Measurements from ENCODE around the gene ACBD4.
A peak's percentile ranks its signal among the peaks of the same experiment; 100 is the strongest.

ACBD4 gene

GRCh38 chr17:45135192-45135977 lies at the start of gene ACBD4:
ACBD4 (plus strand) TSS chr17:45135687; CDS start chr17:45136145, 458 bp downstream.
- H3K27me3 Mint-ChIP-seq = peaks cover 12% of the 10 kb centered on the region
- peak; percentile 93 for ATAC-seq
- H3K4me1 Mint-ChIP-seq = peaks cover 13% of the 10 kb centered on the region
- H3K9me3 Mint-ChIP-seq = no peaks in the 10 kb centered on the region
- H3K4me3 Mint-ChIP-seq = peak within 1 kb of the TSS; percentile 93
- H3K36me3 Mint-ChIP-seq = no peaks in the 10 kb centered on the region
- peak within 1 kb of the TSS; percentile 73 for H3K27ac Mint-ChIP-seq

GRCh38 chr17:45086391-45086790 lies 49.1 kb upstream of the ACBD4 start:
- peaks cover 49% of the 10 kb centered on the region for H3K36me3 Mint-ChIP-seq
- no peaks in the 10 kb centered on the region for H3K27me3 Mint-ChIP-seq
- no peak overlapping the region for H3K27ac Mint-ChIP-seq
- H3K9me3 Mint-ChIP-seq = no peaks in the 10 kb centered on the region
- H3K4me3 Mint-ChIP-seq = no peak overlapping the region
- no peaks in the 10 kb centered on the region for H3K4me1 Mint-ChIP-seq
- no peak for ATAC-seq

GRCh38 chr17:45086865-45087503 lies 48.5 kb upstream of the ACBD4 start:
- Mint-ChIP-seq H3K4me1 (no peaks in the 10 kb centered on the region), H3K4me3 (no peak overlapping the region), H3K9me3 (no peaks in the 10 kb centered on the region), H3K27ac (no peak overlapping the region), H3K36me3 (peaks cover 49% of the 10 kb centered on the region), H3K27me3 (no peaks in the 10 kb centered on the region)
- no peak for ATAC-seq

- H3K27me3 Mint-ChIP-seq = no peaks in the 10 kb centered on the region
- peaks cover 54% of the 10 kb centered on the region for H3K36me3 Mint-ChIP-seq
- H3K27ac Mint-ChIP-seq = no peak overlapping the region
- H3K4me1 Mint-ChIP-seq = no peaks in the 10 kb centered on the region
- no peaks in the 10 kb centered on the region for H3K9me3 Mint-ChIP-seq
- no peak overlapping the region for H3K4me3 Mint-ChIP-seq
- no peak for ATAC-seq
Measured at GRCh38 chr17:45087504-45087975, 47.9 kb upstream of the ACBD4 start.

- Mint-ChIP-seq H3K27ac (no peak overlapping the region), H3K9me3 (no peaks in the 10 kb centered on the region), H3K4me3 (no peak overlapping the region), H3K4me1 (no peaks in the 10 kb centered on the region), H3K36me3 (peaks cover 56% of the 10 kb centered on the region), H3K27me3 (no peaks in the 10 kb centered on the region)
- no peak for ATAC-seq
Measured at GRCh38 chr17:45087978-45088377, 47.5 kb upstream of the ACBD4 start.

GRCh38 chr17:45088741-45089140 lies 46.7 kb upstream of the ACBD4 start:
- Mint-ChIP-seq H3K9me3 (no peaks in the 10 kb centered on the region), H3K36me3 (peaks cover 60% of the 10 kb centered on the region), H3K27ac (no peak overlapping the region), H3K27me3 (no peaks in the 10 kb centered on the region), H3K4me1 (no peaks in the 10 kb centered on the region), H3K4me3 (no peak overlapping the region)
- peak; percentile 79 for ATAC-seq

GRCh38 chr17:45090711-45091110 lies 44.8 kb upstream of the ACBD4 start:
- Mint-ChIP-seq H3K9me3 (no peaks in the 10 kb centered on the region), H3K36me3 (peaks cover 61% of the 10 kb centered on the region), H3K27me3 (no peaks in the 10 kb centered on the region), H3K27ac (peak overlapping the region; percentile 35), H3K4me3 (no peak overlapping the region), H3K4me1 (no peaks in the 10 kb centered on the region)
- no peak for ATAC-seq

GRCh38 chr17:45091778-45092425 lies 43.6 kb upstream of the ACBD4 start:
- peaks cover 67% of the 10 kb centered on the region for H3K36me3 Mint-ChIP-seq
- no peak for ATAC-seq

GRCh38 chr17:45092911-45093430 lies 42.5 kb upstream of the ACBD4 start:
- peaks cover 7% of the 10 kb centered on the region for H3K4me1 Mint-ChIP-seq
- no peaks in the 10 kb centered on the region for H3K27me3 Mint-ChIP-seq
- no peak overlapping the region for H3K4me3 Mint-ChIP-seq
- no peak overlapping the region for H3K27ac Mint-ChIP-seq
- no peak for ATAC-seq
- H3K9me3 Mint-ChIP-seq = no peaks in the 10 kb centered on the region
- peaks cover 67% of the 10 kb centered on the region for H3K36me3 Mint-ChIP-seq

More at GRCh38 chr17:45091778-45092425, 43.6 kb upstream of the ACBD4 start:
- Mint-ChIP-seq H3K9me3 (no peaks in the 10 kb centered on the region), H3K4me3 (no peak overlapping the region), H3K27me3 (no peaks in the 10 kb centered on the region), H3K27ac (no peak overlapping the region), H3K4me1 (peaks cover 7% of the 10 kb centered on the region)

GRCh38 chr17:45093444-45094110 lies 41.9 kb upstream of the ACBD4 start:
- no peak overlapping the region for H3K27ac Mint-ChIP-seq
- H3K27me3 Mint-ChIP-seq = no peaks in the 10 kb centered on the region
- no peak for ATAC-seq
- H3K4me3 Mint-ChIP-seq = no peak overlapping the region
- no peaks in the 10 kb centered on the region for H3K9me3 Mint-ChIP-seq
- H3K36me3 Mint-ChIP-seq = peaks cover 68% of the 10 kb centered on the region
- H3K4me1 Mint-ChIP-seq = peaks cover 7% of the 10 kb centered on the region

GRCh38 chr17:45096141-45096540 lies 39.3 kb upstream of the ACBD4 start:
- peaks cover 14% of the 10 kb centered on the region for H3K4me1 Mint-ChIP-seq
- H3K9me3 Mint-ChIP-seq = no peaks in the 10 kb centered on the region
- H3K27me3 Mint-ChIP-seq = no peaks in the 10 kb centered on the region
- no peak overlapping the region for H3K4me3 Mint-ChIP-seq
- peak overlapping the region; percentile 34 for H3K27ac Mint-ChIP-seq
- H3K36me3 Mint-ChIP-seq = peaks cover 65% of the 10 kb centered on the region
- ATAC-seq = no peak

- Mint-ChIP-seq H3K4me1 (peaks cover 14% of the 10 kb centered on the region), H3K27me3 (no peaks in the 10 kb centered on the region), H3K4me3 (no peak overlapping the region), H3K27ac (no peak overlapping the region), H3K9me3 (no peaks in the 10 kb centered on the region), H3K36me3 (peaks cover 61% of the 10 kb centered on the region)
- no peak for ATAC-seq
Measured at GRCh38 chr17:45096926-45097325, 38.6 kb upstream of the ACBD4 start.

- H3K9me3 Mint-ChIP-seq = no peaks in the 10 kb centered on the region
- ATAC-seq = no peak
- peaks cover 20% of the 10 kb centered on the region for H3K4me1 Mint-ChIP-seq
- H3K36me3 Mint-ChIP-seq = peaks cover 63% of the 10 kb centered on the region
- no peak overlapping the region for H3K4me3 Mint-ChIP-seq
- no peaks in the 10 kb centered on the region for H3K27me3 Mint-ChIP-seq
- no peak overlapping the region for H3K27ac Mint-ChIP-seq
Measured at GRCh38 chr17:45098081-45098868, 37.2 kb upstream of the ACBD4 start.

GRCh38 chr17:45098869-45099616 lies 36.4 kb upstream of the ACBD4 start:
- H3K27me3 Mint-ChIP-seq = no peaks in the 10 kb centered on the region
- H3K36me3 Mint-ChIP-seq = peaks cover 70% of the 10 kb centered on the region
- H3K9me3 Mint-ChIP-seq = no peaks in the 10 kb centered on the region
- H3K27ac Mint-ChIP-seq = no peak overlapping the region
- ATAC-seq = peak; percentile 80
- H3K4me1 Mint-ChIP-seq = peaks cover 20% of the 10 kb centered on the region
- H3K4me3 Mint-ChIP-seq = no peak overlapping the region

All from stimulated activated memory B cell treated with anti-CD40 and anti-IgM and Interleukin-4, amounts not matched to agents 10 μg/mL and 1 μg/mL and 100 μg/mL, for 72 hours (primary cell).